PFSK-1 (cell line): ENCODE results near the gene PIEZO2.

ENCODE experiments used
- FOXP2 ChIP-seq: optimal IDR thresholded peaks from 2 replicates; pipeline ENCODE3; 2011; ENCODE audit warnings: borderline replicate concordance, control low read depth, inconsistent platforms; ENCODE audit not compliant: insufficient read depth; ENCODE audit errors: extremely low read length, extremely low read depth
- POLR2AphosphoS5 ChIP-seq: IDR thresholded peaks from 2 replicates; pipeline ENCODE4 v1.6.1; 2012; ENCODE audit warnings: low read depth, mild to moderate bottlenecking, control low read depth, low read length, moderate library complexity
- SIN3A ChIP-seq: IDR thresholded peaks from 2 replicates; pipeline ENCODE4 v1.6.1; 2012; ENCODE audit warnings: mild to moderate bottlenecking, low read length, moderate library complexity, borderline replicate concordance; ENCODE audit not compliant: insufficient read depth
- TAF1 ChIP-seq: IDR thresholded peaks from 2 replicates; pipeline ENCODE4 v1.6.1; 2012; ENCODE audit warnings: low read length, control low read depth, borderline replicate concordance; ENCODE audit not compliant: insufficient read depth
- TF ChIP-seq, protein P1 (sequence below), 2 experiments: IDR thresholded peaks; 2 replicates each; pipeline versions ENCODE4 v1.6.1 to v1.8.0; 2011 to 2012; ENCODE audit warnings: low read depth in 2 of 2, low read length in 2 of 2, control low read depth in 1 of 2, inconsistent platforms in 1 of 2, mild to moderate bottlenecking in 1 of 2, moderate library complexity in 1 of 2; ENCODE audit not compliant: insufficient read depth in 1 of 2

PIEZO2 gene

DNA sequence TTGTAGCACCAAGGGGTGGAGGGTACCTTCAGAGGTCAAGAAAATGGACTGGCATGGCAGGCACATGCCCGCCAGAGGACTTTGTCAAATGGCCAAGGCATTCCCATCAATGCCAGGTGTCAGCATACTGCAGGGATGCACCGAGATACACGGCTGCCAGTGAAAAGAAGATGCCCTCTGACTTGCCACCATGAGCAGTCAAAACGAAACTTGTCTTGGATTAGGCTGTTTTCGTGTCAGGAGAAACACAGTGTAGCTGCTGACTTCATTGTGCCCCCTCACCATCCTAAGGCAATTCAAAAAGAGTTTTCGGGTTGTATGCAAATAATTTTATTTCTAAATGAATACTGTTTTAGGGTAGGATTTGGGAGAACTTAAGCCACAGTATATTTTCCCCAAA lies 442.1 kb downstream of the PIEZO2 start:
- no peak for TF ChIP-seq POLR2AphosphoS5
- no peak for TF ChIP-seq FOXP2
- TF ChIP-seq, protein P1, sequence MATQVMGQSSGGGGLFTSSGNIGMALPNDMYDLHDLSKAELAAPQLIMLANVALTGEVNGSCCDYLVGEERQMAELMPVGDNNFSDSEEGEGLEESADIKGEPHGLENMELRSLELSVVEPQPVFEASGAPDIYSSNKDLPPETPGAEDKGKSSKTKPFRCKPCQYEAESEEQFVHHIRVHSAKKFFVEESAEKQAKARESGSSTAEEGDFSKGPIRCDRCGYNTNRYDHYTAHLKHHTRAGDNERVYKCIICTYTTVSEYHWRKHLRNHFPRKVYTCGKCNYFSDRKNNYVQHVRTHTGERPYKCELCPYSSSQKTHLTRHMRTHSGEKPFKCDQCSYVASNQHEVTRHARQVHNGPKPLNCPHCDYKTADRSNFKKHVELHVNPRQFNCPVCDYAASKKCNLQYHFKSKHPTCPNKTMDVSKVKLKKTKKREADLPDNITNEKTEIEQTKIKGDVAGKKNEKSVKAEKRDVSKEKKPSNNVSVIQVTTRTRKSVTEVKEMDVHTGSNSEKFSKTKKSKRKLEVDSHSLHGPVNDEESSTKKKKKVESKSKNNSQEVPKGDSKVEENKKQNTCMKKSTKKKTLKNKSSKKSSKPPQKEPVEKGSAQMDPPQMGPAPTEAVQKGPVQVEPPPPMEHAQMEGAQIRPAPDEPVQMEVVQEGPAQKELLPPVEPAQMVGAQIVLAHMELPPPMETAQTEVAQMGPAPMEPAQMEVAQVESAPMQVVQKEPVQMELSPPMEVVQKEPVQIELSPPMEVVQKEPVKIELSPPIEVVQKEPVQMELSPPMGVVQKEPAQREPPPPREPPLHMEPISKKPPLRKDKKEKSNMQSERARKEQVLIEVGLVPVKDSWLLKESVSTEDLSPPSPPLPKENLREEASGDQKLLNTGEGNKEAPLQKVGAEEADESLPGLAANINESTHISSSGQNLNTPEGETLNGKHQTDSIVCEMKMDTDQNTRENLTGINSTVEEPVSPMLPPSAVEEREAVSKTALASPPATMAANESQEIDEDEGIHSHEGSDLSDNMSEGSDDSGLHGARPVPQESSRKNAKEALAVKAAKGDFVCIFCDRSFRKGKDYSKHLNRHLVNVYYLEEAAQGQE (IDR thresholded peaks at IDR 0.05; ENCODE audit: insufficient read depth in 1 of 2, low read depth in 2 of 2, low read length in 2 of 2), result no peak

DNA sequence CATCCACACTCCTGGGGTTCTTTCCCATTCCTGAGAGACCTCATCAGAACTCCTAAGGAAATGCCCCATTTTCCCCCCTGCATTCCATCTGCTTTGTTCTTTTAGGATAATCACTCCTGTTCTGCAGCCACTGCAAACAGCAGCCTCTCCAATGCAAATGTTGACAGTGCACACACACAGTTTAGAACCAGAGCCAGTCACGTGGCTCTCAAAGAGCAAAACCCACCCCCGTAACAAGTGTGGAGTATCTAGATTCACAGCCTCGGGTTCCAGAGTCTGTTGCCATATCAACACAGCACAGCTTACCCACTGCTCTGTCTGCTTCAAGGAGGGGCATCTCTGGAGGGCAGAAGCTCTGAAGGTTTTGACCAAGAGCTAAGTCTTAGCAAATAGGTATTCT lies 443.6 kb downstream of the PIEZO2 start:
- TF ChIP-seq POLR2AphosphoS5 (no peak), SIN3A (no peak), FOXP2 (no peak), TAF1 (no peak)
- TF ChIP-seq, protein P1 (IDR thresholded peaks at IDR 0.05; ENCODE audit: insufficient read depth in 1 of 2, low read depth in 2 of 2, low read length in 2 of 2), result no peak

DNA sequence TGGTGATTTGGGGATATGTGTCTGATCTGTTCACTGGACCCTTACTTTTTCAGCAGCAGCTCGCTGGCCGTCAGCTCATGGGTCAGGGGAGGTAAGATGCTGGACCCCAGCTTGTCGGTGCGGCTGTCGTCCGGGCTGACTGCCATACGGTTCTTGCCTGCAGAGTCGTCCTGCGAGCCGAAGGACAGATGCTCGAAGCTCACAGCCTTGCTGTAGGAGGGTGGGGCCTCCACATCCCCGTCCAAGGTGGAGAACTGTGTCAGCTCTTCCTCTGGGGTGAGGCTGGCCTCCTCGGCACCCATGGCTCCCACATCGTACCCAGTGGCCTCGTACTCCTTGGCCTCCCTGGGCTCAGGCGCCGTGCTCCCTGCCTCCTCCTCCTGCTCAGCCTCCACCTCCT lies 444.1 kb downstream of the PIEZO2 start:
- no peak for TF ChIP-seq FOXP2
- TF ChIP-seq POLR2AphosphoS5, result no peak
- TF ChIP-seq SIN3A, result no peak
- TF ChIP-seq TAF1, result no peak

DNA sequence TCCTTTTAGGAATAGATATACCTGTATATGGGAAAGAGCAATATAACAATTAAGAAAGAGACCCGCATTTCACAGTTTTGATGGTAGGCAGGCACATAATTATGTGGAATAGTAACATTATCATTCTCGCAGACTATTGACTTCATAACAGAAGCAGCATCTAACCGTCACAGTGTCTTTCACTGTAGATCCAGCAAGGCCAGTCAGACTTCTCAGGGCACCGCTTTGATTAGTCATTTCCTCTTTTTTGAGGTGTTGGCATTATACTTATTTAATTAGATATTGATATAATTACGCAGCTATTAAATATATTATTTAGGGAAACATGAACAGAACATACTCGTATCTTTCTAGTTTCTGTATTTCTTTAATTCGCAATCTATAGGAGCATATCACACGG lies 447.2 kb downstream of the PIEZO2 start:
- TF ChIP-seq, protein P1 (IDR thresholded peaks at IDR 0.05; ENCODE audit: insufficient read depth in 1 of 2, low read depth in 2 of 2, low read length in 2 of 2), result no peak
- TF ChIP-seq FOXP2, result no peak

DNA sequence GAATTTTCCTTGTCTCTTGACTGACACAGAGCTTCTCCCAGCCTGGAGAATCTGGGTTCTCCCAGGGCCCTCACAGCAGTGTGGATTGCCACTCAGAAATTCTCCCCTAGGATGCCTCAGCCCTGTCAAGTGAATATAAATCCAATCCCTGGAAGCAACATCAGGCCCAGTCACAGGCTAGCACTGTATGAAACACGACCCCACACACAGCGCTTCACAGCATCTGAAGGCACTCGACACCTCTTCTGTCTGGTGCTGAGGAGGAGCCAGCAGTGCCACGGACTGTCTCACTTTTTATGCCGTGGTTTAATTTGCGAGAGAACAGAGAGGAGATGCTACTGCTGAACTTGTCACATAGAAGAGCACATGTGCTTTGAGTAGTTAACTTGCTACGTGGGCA lies 459.0 kb downstream of the PIEZO2 start:
- TF ChIP-seq SIN3A, result no peak
- TF ChIP-seq, protein P1 (IDR thresholded peaks at IDR 0.05; ENCODE audit: insufficient read depth in 1 of 2, low read depth in 2 of 2, low read length in 2 of 2), result no peak
- no peak for TF ChIP-seq TAF1

- TF ChIP-seq, protein P1 (IDR thresholded peaks at IDR 0.05; ENCODE audit: insufficient read depth in 1 of 2, low read depth in 2 of 2, low read length in 2 of 2), result no peak
- TF ChIP-seq FOXP2 (no peak), POLR2AphosphoS5 (no peak), SIN3A (no peak), TAF1 (no peak)
Measured at GRCh38 chr18:10690035-10690329, 459.4 kb downstream of the PIEZO2 start.
